ENCODE data around the gene LCP2.

DNA sequence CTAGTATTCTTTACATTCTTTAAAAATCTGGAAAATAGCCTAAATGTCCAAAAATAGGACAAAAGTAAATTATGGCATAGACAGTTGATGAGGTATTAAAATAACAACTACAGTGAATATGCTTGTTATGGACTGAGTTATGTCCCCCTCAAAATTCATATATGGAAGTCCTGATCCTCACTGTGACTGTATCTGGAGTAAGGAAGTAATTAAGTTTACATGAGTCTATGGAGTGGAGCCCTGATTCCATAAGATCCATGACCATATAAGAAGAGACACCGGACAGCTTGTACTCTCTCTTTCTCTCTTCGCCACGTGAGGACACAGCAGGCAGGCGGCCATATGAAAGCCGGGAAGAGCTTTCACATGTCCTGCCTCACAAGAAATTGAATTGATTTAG is 93.4 kb downstream of the LCP2 start:
- no peak for TF ChIP-seq KDM1A (IDR thresholded peaks at IDR 0.05; ENCODE audit: low read depth)
- TF ChIP-seq, protein P1, sequence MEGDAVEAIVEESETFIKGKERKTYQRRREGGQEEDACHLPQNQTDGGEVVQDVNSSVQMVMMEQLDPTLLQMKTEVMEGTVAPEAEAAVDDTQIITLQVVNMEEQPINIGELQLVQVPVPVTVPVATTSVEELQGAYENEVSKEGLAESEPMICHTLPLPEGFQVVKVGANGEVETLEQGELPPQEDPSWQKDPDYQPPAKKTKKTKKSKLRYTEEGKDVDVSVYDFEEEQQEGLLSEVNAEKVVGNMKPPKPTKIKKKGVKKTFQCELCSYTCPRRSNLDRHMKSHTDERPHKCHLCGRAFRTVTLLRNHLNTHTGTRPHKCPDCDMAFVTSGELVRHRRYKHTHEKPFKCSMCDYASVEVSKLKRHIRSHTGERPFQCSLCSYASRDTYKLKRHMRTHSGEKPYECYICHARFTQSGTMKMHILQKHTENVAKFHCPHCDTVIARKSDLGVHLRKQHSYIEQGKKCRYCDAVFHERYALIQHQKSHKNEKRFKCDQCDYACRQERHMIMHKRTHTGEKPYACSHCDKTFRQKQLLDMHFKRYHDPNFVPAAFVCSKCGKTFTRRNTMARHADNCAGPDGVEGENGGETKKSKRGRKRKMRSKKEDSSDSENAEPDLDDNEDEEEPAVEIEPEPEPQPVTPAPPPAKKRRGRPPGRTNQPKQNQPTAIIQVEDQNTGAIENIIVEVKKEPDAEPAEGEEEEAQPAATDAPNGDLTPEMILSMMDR (IDR thresholded peaks at IDR 0.05), result no peak
- TF ChIP-seq, protein P2, sequence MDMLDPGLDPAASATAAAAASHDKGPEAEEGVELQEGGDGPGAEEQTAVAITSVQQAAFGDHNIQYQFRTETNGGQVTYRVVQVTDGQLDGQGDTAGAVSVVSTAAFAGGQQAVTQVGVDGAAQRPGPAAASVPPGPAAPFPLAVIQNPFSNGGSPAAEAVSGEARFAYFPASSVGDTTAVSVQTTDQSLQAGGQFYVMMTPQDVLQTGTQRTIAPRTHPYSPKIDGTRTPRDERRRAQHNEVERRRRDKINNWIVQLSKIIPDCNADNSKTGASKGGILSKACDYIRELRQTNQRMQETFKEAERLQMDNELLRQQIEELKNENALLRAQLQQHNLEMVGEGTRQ (IDR thresholded peaks at IDR 0.05), result no peak
- no peak for TF ChIP-seq ESRRA (IDR thresholded peaks at IDR 0.05; ENCODE audit: borderline replicate concordance, low read length)
- TF ChIP-seq, protein P3, sequence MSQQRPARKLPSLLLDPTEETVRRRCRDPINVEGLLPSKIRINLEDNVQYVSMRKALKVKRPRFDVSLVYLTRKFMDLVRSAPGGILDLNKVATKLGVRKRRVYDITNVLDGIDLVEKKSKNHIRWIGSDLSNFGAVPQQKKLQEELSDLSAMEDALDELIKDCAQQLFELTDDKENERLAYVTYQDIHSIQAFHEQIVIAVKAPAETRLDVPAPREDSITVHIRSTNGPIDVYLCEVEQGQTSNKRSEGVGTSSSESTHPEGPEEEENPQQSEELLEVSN (IDR thresholded peaks at IDR 0.05; ENCODE audit: borderline replicate concordance, low read depth), result no peak
- no peak for TF ChIP-seq POLR2A (IDR thresholded peaks at IDR 0.05; ENCODE audit: low read length)
- TF ChIP-seq, protein P4, sequence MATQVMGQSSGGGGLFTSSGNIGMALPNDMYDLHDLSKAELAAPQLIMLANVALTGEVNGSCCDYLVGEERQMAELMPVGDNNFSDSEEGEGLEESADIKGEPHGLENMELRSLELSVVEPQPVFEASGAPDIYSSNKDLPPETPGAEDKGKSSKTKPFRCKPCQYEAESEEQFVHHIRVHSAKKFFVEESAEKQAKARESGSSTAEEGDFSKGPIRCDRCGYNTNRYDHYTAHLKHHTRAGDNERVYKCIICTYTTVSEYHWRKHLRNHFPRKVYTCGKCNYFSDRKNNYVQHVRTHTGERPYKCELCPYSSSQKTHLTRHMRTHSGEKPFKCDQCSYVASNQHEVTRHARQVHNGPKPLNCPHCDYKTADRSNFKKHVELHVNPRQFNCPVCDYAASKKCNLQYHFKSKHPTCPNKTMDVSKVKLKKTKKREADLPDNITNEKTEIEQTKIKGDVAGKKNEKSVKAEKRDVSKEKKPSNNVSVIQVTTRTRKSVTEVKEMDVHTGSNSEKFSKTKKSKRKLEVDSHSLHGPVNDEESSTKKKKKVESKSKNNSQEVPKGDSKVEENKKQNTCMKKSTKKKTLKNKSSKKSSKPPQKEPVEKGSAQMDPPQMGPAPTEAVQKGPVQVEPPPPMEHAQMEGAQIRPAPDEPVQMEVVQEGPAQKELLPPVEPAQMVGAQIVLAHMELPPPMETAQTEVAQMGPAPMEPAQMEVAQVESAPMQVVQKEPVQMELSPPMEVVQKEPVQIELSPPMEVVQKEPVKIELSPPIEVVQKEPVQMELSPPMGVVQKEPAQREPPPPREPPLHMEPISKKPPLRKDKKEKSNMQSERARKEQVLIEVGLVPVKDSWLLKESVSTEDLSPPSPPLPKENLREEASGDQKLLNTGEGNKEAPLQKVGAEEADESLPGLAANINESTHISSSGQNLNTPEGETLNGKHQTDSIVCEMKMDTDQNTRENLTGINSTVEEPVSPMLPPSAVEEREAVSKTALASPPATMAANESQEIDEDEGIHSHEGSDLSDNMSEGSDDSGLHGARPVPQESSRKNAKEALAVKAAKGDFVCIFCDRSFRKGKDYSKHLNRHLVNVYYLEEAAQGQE (IDR thresholded peaks at IDR 0.05), result no peak
- no peak for TF ChIP-seq TFCP2L1 (CRISPR knock-in tag; IDR thresholded peaks at IDR 0.05)
- no peak for TF ChIP-seq JUNB (IDR thresholded peaks at IDR 0.05)
- no peak for TF ChIP-seq NPAS2 (CRISPR knock-in tag; IDR thresholded peaks at IDR 0.05; ENCODE audit: borderline replicate concordance)
- TF ChIP-seq, protein P5, sequence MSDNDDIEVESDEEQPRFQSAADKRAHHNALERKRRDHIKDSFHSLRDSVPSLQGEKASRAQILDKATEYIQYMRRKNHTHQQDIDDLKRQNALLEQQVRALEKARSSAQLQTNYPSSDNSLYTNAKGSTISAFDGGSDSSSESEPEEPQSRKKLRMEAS (IDR thresholded peaks at IDR 0.05), result no peak

Data from A549 (cell line).